CD4-positive, CD25-positive, alpha-beta regulatory T cell (primary cell): ENCODE results near the gene GCNT2. TPM values are rescaled to one million over a fixed set of nuclear protein-coding genes. Genes with fewer than 3 reads are reported as not detected.

Experiments
- ATAC-seq, 2 donors: fragments of 150-1000 bp; cut with Tn5 transposase; one replicate each; pipeline ENCODE4 v1.10.0; 2021; ENCODE audit warnings: low read depth in 2 of 2, moderate number of reproducible peaks in 2 of 2, moderate library complexity in 1 of 2
- DNase-seq, 3 donors: peaks; one replicate each; pipeline versions ENCODE4 v3.0.0 to v3.0.0-alpha.2; 2012 to 2022; ENCODE audit warnings: mixed read lengths in 1 of 3
- H3K27ac ChIP-seq: one replicate; pipeline ENCODE4 v1.7.0; 2013; ENCODE audit warnings: mild to moderate bottlenecking, low read length; ENCODE audit not compliant: insufficient read depth, poor library complexity, severe bottlenecking
- H3K27me3 ChIP-seq: one replicate; pipeline ENCODE4 v1.7.0; 2013; ENCODE audit warnings: low read length; ENCODE audit not compliant: control insufficient read depth, insufficient read depth
- H3K36me3 ChIP-seq: one replicate; pipeline ENCODE4 v1.7.0; 2013; ENCODE audit warnings: mild to moderate bottlenecking, low read length, moderate library complexity; ENCODE audit not compliant: control insufficient read depth, insufficient read depth
- H3K4me1 ChIP-seq: 2 replicates; pipeline ENCODE4 v1.7.0; 2013; ENCODE audit warnings: mild to moderate bottlenecking, low read length; ENCODE audit not compliant: insufficient read depth, control insufficient read depth, poor library complexity, severe bottlenecking
- H3K4me3 ChIP-seq: one replicate; pipeline ENCODE4 v1.7.0; 2013; ENCODE audit warnings: low read depth, mild to moderate bottlenecking, low read length, moderate library complexity
- H3K9me3 ChIP-seq, 2 experiments: 1 replicate in 1 of 2; 2 replicates in 1 of 2; pipeline ENCODE4 v1.7.0; 2013; ENCODE audit warnings: low read length in 2 of 2, mild to moderate bottlenecking in 1 of 2, moderate library complexity in 1 of 2; ENCODE audit not compliant: control insufficient read depth in 2 of 2
- H3K27ac Mint-ChIP-seq, 3 donors: one replicate each; pipeline ENCODE4 v1.8.0; 2020 to 2022; ENCODE audit warnings: mild to moderate bottlenecking in 3 of 3, mixed read lengths in 3 of 3, moderate library complexity in 2 of 3
- H3K27me3 Mint-ChIP-seq: one replicate; pipeline ENCODE4 v1.8.0; 2022; ENCODE audit warnings: mild to moderate bottlenecking, mixed read lengths
- H3K36me3 Mint-ChIP-seq: one replicate; pipeline ENCODE4 v1.8.0; 2020; ENCODE audit warnings: mixed read lengths
- H3K4me1 Mint-ChIP-seq, 4 donors: one replicate each; pipeline ENCODE4 v1.8.0; 2020 to 2022; ENCODE audit warnings: mixed read lengths in 4 of 4, mild to moderate bottlenecking in 1 of 4
- H3K4me3 Mint-ChIP-seq, 4 donors: one replicate each; pipeline ENCODE4 v1.8.0; 2020 to 2022; ENCODE audit warnings: mild to moderate bottlenecking in 4 of 4, mixed read lengths in 4 of 4, moderate library complexity in 3 of 4
- H3K9me3 Mint-ChIP-seq, 7 donors: one replicate each; pipeline ENCODE4 v1.8.0; 2020 to 2022; ENCODE audit warnings: mixed read lengths in 7 of 7, mild to moderate bottlenecking in 3 of 7, moderate library complexity in 2 of 7
- polyA plus RNA-seq, 4 donors: library from polyadenylated mRNA; unstranded; fragments of 300-500 nt; fragmentation: Illumina TruSeq; gene quantifications; one replicate each; pipeline ENCODE4 v1.2.3, GENCODE V29; 2021
- total RNA-seq: library from RNA; stranded (reverse); gene quantifications from one replicate; pipeline ENCODE4 v1.2.3, GENCODE V29; 2022

GCNT2 gene
- total and polyA plus RNA-seq, 5 donors from 2014 or later, result 0.72 to 6.9 (median 1.4) TPM

DNA sequence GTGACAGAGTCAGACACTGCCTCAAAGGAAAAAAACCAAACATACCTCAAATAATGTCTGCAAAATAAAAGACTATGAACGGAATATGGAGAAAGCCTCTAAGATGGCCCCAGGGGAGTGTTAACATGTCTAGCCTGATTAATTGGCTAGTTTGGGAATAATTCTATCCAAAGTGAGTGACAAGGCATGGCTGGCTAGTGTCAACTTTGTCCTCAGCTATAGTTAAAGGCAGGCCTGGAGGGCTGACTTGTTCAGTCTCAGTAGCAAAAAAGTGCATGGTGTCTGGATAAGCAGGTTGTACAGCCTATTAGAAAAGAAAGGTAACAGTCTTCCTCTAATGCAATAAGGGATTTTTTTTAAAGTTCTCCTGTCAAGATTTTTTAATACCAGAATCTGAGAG lies 32.7 kb downstream of the GCNT2 start:
- Mint-ChIP-seq H3K9me3 (no peaks in the 10 kb centered on the region), H3K27ac (no peak overlapping the region), H3K27me3 (no peaks in the 10 kb centered on the region), H3K36me3 (peaks cover 38% of the 10 kb centered on the region), H3K4me3 (no peak overlapping the region), H3K4me1 (peaks cover 0 to 12% (median 3%) of the 10 kb centered on the region in 4 donors)
- no peaks in the 10 kb centered on the region for H3K9me3 ChIP-seq
- no peak for DNase-seq
- H3K27ac ChIP-seq, result no peak overlapping the region
- H3K36me3 ChIP-seq, result no peaks in the 10 kb centered on the region
- H3K27me3 ChIP-seq, result no peaks in the 10 kb centered on the region
- no peaks in the 10 kb centered on the region for H3K4me1 ChIP-seq
- no peak for ATAC-seq
- no peak overlapping the region for H3K4me3 ChIP-seq

DNA sequence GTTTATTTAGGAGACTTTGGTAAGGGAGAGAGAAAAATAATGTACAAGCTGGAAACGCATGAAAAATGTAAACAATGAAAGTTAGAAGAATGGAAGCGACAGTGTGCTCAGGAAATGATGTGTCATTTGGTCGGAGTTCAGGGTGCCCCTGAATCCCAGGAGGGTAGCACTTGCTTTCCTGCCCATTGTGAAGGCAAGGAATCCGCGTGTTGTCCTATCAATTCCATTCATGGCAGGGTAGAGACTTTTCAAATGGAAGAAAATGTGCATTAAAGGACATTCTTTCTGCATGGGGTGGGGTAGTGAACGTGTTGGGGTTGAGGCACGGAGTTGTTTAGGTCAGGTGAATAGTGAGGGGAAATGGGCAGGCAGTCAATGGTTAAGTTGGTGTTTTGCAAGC lies 33.7 kb downstream of the GCNT2 start:
- Mint-ChIP-seq H3K4me1 (peaks cover 0 to 12% (median 1%) of the 10 kb centered on the region in 4 donors), H3K27ac (no peak overlapping the region), H3K9me3 (no peaks in the 10 kb centered on the region), H3K4me3 (no peak overlapping the region), H3K27me3 (no peaks in the 10 kb centered on the region), H3K36me3 (peaks cover 31% of the 10 kb centered on the region)
- Histone ChIP-seq H3K27ac (no peak overlapping the region), H3K27me3 (no peaks in the 10 kb centered on the region), H3K4me1 (no peaks in the 10 kb centered on the region), H3K4me3 (no peak overlapping the region), H3K36me3 (no peaks in the 10 kb centered on the region), H3K9me3 (no peaks in the 10 kb centered on the region)
- no peak for DNase-seq
- no peak for ATAC-seq

DNA sequence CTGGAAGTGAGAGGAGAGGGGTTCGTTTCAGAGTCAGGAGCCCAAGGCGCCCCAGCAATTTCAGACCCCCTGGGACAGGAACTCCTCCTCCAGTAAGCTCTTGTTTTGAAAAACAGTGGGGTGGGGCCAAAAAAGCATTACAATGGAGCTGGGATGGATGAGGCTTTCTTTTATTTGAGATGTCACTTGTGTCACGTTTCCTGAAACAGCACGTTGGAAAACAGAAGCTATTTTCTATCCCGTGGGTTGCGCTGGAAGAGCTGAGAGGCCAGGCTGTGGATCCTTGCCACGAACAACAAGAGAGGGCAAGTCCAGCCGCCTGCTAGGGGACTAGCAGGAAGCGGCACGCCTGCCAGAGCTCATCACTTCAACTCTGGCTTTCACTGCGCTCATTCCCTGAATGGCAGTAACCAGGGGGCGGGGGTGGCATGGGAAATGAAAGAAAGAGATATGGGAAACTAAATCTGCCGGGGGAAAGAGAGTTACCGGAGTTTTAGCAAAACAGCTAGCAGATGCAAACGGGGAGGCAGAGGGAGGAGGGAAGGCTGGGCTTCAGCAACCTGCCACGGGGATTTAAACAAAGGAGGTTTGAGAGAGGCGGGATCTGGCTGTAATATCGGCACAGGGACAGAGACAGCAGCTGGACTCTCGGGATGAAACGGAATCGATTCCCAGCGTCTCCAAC lies 34.6 kb downstream of the GCNT2 start:
- no peaks in the 10 kb centered on the region for H3K36me3 ChIP-seq
- H3K27ac ChIP-seq, result no peak overlapping the region
- H3K4me3 Mint-ChIP-seq, result no peak overlapping the region
- H3K27me3 Mint-ChIP-seq, result no peaks in the 10 kb centered on the region
- peak overlapping the region in 1 of 3 donors; percentile 64 for H3K27ac Mint-ChIP-seq
- H3K4me1 Mint-ChIP-seq, result peaks cover 0 to 12% (median 2%) of the 10 kb centered on the region in 4 donors
- no peaks in the 10 kb centered on the region for H3K27me3 ChIP-seq
- H3K9me3 ChIP-seq, result no peaks in the 10 kb centered on the region
- no peaks in the 10 kb centered on the region for H3K4me1 ChIP-seq
- H3K9me3 Mint-ChIP-seq, result no peaks in the 10 kb centered on the region
- ATAC-seq, result no peak
- no peak for DNase-seq
- H3K36me3 Mint-ChIP-seq, result peaks cover 36% of the 10 kb centered on the region
- no peak overlapping the region for H3K4me3 ChIP-seq

DNA sequence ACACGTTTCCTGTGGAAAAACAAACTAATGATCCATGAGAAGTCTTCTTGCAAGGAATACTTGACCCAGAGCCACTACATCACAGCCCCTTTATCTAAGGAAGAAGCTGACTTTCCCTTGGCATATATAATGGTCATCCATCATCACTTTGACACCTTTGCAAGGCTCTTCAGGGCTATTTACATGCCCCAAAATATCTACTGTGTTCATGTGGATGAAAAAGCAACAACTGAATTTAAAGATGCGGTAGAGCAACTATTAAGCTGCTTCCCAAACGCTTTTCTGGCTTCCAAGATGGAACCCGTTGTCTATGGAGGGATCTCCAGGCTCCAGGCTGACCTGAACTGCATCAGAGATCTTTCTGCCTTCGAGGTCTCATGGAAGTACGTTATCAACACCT lies 35.4 kb downstream of the GCNT2 start:
- H3K27me3 Mint-ChIP-seq, result no peaks in the 10 kb centered on the region

GRCh38 chr6:10556992-10557391 lies 35.8 kb downstream of the GCNT2 start:
- Mint-ChIP-seq H3K4me1 (peaks cover 0 to 9% (median 2%) of the 10 kb centered on the region in 4 donors), H3K9me3 (peaks cover 0 to 1% (median 0%) of the 10 kb centered on the region in 7 donors), H3K4me3 (no peak overlapping the region), H3K36me3 (peaks cover 41% of the 10 kb centered on the region), H3K27me3 (no peaks in the 10 kb centered on the region), H3K27ac (no peak overlapping the region)
- Histone ChIP-seq H3K27ac (no peak overlapping the region), H3K9me3 (no peaks in the 10 kb centered on the region), H3K27me3 (no peaks in the 10 kb centered on the region), H3K4me1 (no peaks in the 10 kb centered on the region), H3K36me3 (no peaks in the 10 kb centered on the region), H3K4me3 (no peak overlapping the region)
- no peak for ATAC-seq
- no peak for DNase-seq

More for the DNA sequence above, 35.4 kb downstream of the GCNT2 start:
- Mint-ChIP-seq H3K4me3 (no peak overlapping the region), H3K4me1 (peaks cover 0 to 9% (median 2%) of the 10 kb centered on the region in 4 donors), H3K9me3 (peaks cover 0 to under 1% (median 0%) of the 10 kb centered on the region in 7 donors), H3K27ac (no peak overlapping the region), H3K36me3 (peaks cover 39% of the 10 kb centered on the region)
- no peaks in the 10 kb centered on the region for H3K27me3 ChIP-seq
- H3K27ac ChIP-seq, result no peak overlapping the region
- no peak for DNase-seq
- no peaks in the 10 kb centered on the region for H3K9me3 ChIP-seq
- no peaks in the 10 kb centered on the region for H3K36me3 ChIP-seq
- no peaks in the 10 kb centered on the region for H3K4me1 ChIP-seq
- no peak overlapping the region for H3K4me3 ChIP-seq
- no peak for ATAC-seq

DNA sequence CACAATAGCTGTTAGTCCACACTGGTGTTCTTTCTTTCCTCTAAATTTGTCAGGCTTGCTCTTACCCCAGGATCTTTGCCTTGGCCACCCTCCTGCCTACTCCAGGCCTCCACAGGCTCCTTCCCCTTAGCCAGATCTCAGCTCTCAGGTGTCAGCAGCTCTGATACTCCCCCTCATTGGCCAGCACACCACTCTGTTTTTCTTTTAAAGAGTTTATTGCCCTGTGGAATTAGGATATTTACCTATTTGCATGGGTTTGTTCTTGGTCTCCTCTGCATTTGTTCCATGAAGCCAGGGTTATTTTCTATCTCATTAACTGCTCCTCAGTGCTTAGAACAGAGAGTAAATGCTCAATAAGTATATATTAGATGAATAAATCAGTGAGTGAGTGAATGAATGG lies 36.8 kb downstream of the GCNT2 start:
- H3K27ac Mint-ChIP-seq, result no peak overlapping the region
- peaks cover 0 to 9% (median 2%) of the 10 kb centered on the region in 4 donors for H3K4me1 Mint-ChIP-seq
- Histone ChIP-seq H3K9me3 (no peaks in the 10 kb centered on the region), H3K27ac (no peak overlapping the region), H3K4me3 (no peak overlapping the region), H3K4me1 (no peaks in the 10 kb centered on the region), H3K36me3 (no peaks in the 10 kb centered on the region), H3K27me3 (no peaks in the 10 kb centered on the region)
- DNase-seq, result no peak
- peaks cover 41% of the 10 kb centered on the region for H3K36me3 Mint-ChIP-seq
- peaks cover 0 to 1% (median 0%) of the 10 kb centered on the region in 7 donors for H3K9me3 Mint-ChIP-seq
- no peak overlapping the region for H3K4me3 Mint-ChIP-seq
- no peak for ATAC-seq
- no peaks in the 10 kb centered on the region for H3K27me3 Mint-ChIP-seq

DNA sequence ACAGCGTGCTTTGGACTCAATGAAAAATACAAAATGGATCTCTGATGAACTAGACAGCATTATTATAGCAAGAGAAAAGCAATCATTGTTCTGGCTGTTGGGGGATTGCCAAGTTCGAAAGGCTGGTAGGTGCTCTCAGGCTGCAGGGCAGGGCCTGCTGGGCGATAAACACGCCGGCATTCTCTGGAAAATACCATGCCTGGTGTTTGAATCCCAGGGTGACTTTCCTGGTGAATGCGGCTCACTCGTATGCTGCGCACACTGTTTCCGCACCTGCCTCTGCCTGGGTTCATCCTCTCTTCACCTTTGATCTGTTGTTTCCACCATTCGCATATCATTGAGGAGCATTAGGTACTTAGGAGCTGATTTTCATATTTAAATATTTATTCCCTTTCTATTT lies 37.4 kb downstream of the GCNT2 start:
- Mint-ChIP-seq H3K9me3 (peaks cover 0 to 1% (median 0%) of the 10 kb centered on the region in 7 donors), H3K27ac (no peak overlapping the region), H3K36me3 (peaks cover 41% of the 10 kb centered on the region), H3K27me3 (no peaks in the 10 kb centered on the region), H3K4me3 (no peak overlapping the region), H3K4me1 (peaks cover 0 to 9% (median 2%) of the 10 kb centered on the region in 4 donors)
- Histone ChIP-seq H3K27ac (no peak overlapping the region), H3K27me3 (no peaks in the 10 kb centered on the region), H3K4me3 (no peak overlapping the region), H3K9me3 (no peaks in the 10 kb centered on the region), H3K4me1 (no peaks in the 10 kb centered on the region), H3K36me3 (no peaks in the 10 kb centered on the region)
- DNase-seq (no peak), ATAC-seq (no peak)

GRCh38 chr6:10559522-10560152 lies 38.5 kb downstream of the GCNT2 start:
- peaks cover 0 to 9% (median 2%) of the 10 kb centered on the region in 4 donors for H3K4me1 Mint-ChIP-seq
- ATAC-seq (no peak), DNase-seq (no peak)
- peaks cover 40% of the 10 kb centered on the region for H3K36me3 Mint-ChIP-seq
- H3K4me3 Mint-ChIP-seq, result no peak overlapping the region
- Histone ChIP-seq H3K27me3 (no peaks in the 10 kb centered on the region), H3K9me3 (no peaks in the 10 kb centered on the region), H3K4me3 (no peak overlapping the region), H3K27ac (no peak overlapping the region), H3K36me3 (no peaks in the 10 kb centered on the region), H3K4me1 (no peaks in the 10 kb centered on the region)
- no peaks in the 10 kb centered on the region for H3K27me3 Mint-ChIP-seq
- H3K27ac Mint-ChIP-seq, result no peak overlapping the region
- peaks cover 0 to 1% (median 0%) of the 10 kb centered on the region in 7 donors for H3K9me3 Mint-ChIP-seq
